HCT116 (cell line): ENCODE measurements around the gene TMC4. TPM values are rescaled to one million over a fixed set of nuclear protein-coding genes. Genes with fewer than 3 reads are reported as not detected.
"Not testable (repeated sequence)": the region's sequence is repeated elsewhere in the genome, so short reads cannot be mapped to it uniquely, and the experiment has no call there.

ENCODE experiments used
- ATAC-seq: fragments of 200-7000 bp; cut with Tn5 transposase; 2 replicates; pipeline ENCODE4 v1.9.1; 2020; ENCODE audit warnings: mild to moderate bottlenecking, moderate library complexity
- BruUV-seq: library from RNA; stranded (reverse); fragments of 400-500 nt; replicated peaks from 2 replicates; lab custom pipeline; 2021; lab: Mats Ljungman, UMichigan
- CTCF ChIA-PET: fragments of 300-600 bp; sonication (Branson Sonifier 250); formaldehyde crosslinking; loops from one replicate; lab custom pipeline; 2021; ENCODE audit warnings: antibody characterized with exemption; lab: Charles Lee
- POLR2A ChIA-PET: fragments of 300-600, 350-600 bp; sonication (Branson Sonifier 250); formaldehyde crosslinking; loops from one replicate; lab custom pipeline; 2021; ENCODE audit warnings: antibody characterized with exemption; lab: Charles Lee
- RAD21 ChIA-PET, 2 experiments: fragments of 300-600 bp; sonication (Branson Sonifier 250); formaldehyde crosslinking; loops; one replicate each; lab custom pipeline; 2023; ENCODE audit warnings: low total read pairs in 2 of 2; ENCODE audit not compliant: uncharacterized antibody in 2 of 2, unreplicated experiment in 2 of 2, low non-redundant PET in 1 of 2; lab: Charles Lee
- DNase-seq: peaks from one replicate; pipeline ENCODE4 v3.0.0-alpha.2; 2010; ENCODE audit warnings: low read depth, low spot score
- H2AFZ ChIP-seq: fragments of 200-600 bp; shearing (Covaris generic), sonication (generic); 2 replicates; pipeline ENCODE4 v1.6.1; 2017; ENCODE audit warnings: low read depth, mixed run types, mixed read lengths, antibody characterized with exemption, low read length; ENCODE audit not compliant: poor library complexity, severe bottlenecking
- H3K27ac ChIP-seq: 2 replicates; pipeline ENCODE4 v1.5.1; 2012; ENCODE audit warnings: low read depth, low read length
- H3K27me3 ChIP-seq: fragments of 200-600 bp; sonication (generic); 2 replicates; pipeline ENCODE4 v1.6.1; 2016; ENCODE audit warnings: mixed run types, low read length, mixed read lengths; ENCODE audit not compliant: insufficient read depth
- H3K36me3 ChIP-seq, 2 experiments: fragments of 200-500 bp in 1 of 2; fragments of 200-600 bp in 1 of 2; sonication (Bioruptor generic) in 1 of 2; sonication (generic) in 1 of 2; 2 replicates each; pipeline versions ENCODE4 v1.5.1 to v1.6.1; 2014 to 2016; ENCODE audit warnings: low read length in 2 of 2, inconsistent platforms in 1 of 2, mixed read lengths in 1 of 2, mixed run types in 1 of 2; ENCODE audit not compliant: insufficient read depth in 2 of 2, control insufficient read depth in 1 of 2
- H3K4me1 ChIP-seq, 2 experiments: fragments of 200-600 bp in 1 of 2; sonication (generic) in 1 of 2; 2 replicates each; pipeline versions ENCODE4 v1.5.1 to v1.6.1; 2012 to 2017; ENCODE audit warnings: low read length in 2 of 2, inconsistent platforms in 1 of 2, mild to moderate bottlenecking in 1 of 2, mixed read lengths in 1 of 2, mixed run types in 1 of 2, moderate library complexity in 1 of 2; ENCODE audit not compliant: insufficient read depth in 2 of 2, control insufficient read depth in 1 of 2
- H3K4me2 ChIP-seq: fragments of 200-600 bp; sonication (generic); 2 replicates; pipeline ENCODE4 v1.6.1; 2017; ENCODE audit warnings: mixed run types, low read length, mixed read lengths
- H3K4me3 ChIP-seq, 2 experiments: fragments of 200-600 bp in 1 of 2; sonication (generic) in 1 of 2; replicated peaks in 1 of 2; 2 replicates each; pipeline ENCODE4 v1.5.1; 2011 to 2016; ENCODE audit warnings: low read length in 2 of 2, control low read depth in 1 of 2, low read depth in 1 of 2, mild to moderate bottlenecking in 1 of 2, mixed read lengths in 1 of 2, mixed run types in 1 of 2
- H3K79me2 ChIP-seq: fragments of 200-600 bp; sonication (generic); 2 replicates; pipeline ENCODE4 v1.6.1; 2017; ENCODE audit warnings: mild to moderate bottlenecking, mixed run types, low read length, moderate library complexity, mixed read lengths; ENCODE audit not compliant: insufficient read depth
- H3K9ac ChIP-seq: fragments of 200-600 bp; sonication (generic); 2 replicates; pipeline ENCODE4 v1.6.1; 2016; ENCODE audit warnings: low read length, mixed read lengths
- H3K9me2 ChIP-seq: fragments of 200-600 bp; sonication (generic), shearing (Covaris generic); 2 replicates; pipeline ENCODE4 v1.6.1; 2017; ENCODE audit warnings: mixed run types, mild to moderate bottlenecking, moderate library complexity; ENCODE audit not compliant: insufficient read depth
- H3K9me3 ChIP-seq, 2 experiments: fragments of 200-500 bp in 1 of 2; fragments of 200-600 bp in 1 of 2; sonication (Bioruptor generic) in 1 of 2; sonication (generic) in 1 of 2; 2 replicates each; pipeline ENCODE4 v1.6.1; 2014 to 2017; ENCODE audit warnings: low read length in 2 of 2, mixed read lengths in 2 of 2, inconsistent platforms in 1 of 2, low read depth in 1 of 2, mild to moderate bottlenecking in 1 of 2, mixed run types in 1 of 2, moderate library complexity in 1 of 2; ENCODE audit not compliant: control insufficient read depth in 1 of 2, insufficient read depth in 1 of 2
- H4K20me1 ChIP-seq: fragments of 200-600 bp; sonication (generic), shearing (Covaris generic); 2 replicates; pipeline ENCODE4 v1.6.1; 2017; ENCODE audit warnings: mixed run types, mild to moderate bottlenecking, moderate library complexity; ENCODE audit not compliant: insufficient read depth
- CBX3 ChIP-seq: IDR thresholded peaks from 2 replicates; pipeline ENCODE4 v1.6.1; 2012; ENCODE audit warnings: low read depth
- ELF1 ChIP-seq: IDR thresholded peaks from 2 replicates; pipeline ENCODE4 v1.6.1; 2012; ENCODE audit warnings: low read depth, borderline replicate concordance
- EZH2phosphoT487 ChIP-seq: fragments of 200-600 bp; IDR thresholded peaks from 2 replicates; pipeline ENCODE4 v1.6.1; 2018; ENCODE audit warnings: antibody characterized with exemption, borderline replicate concordance
- JUND ChIP-seq: IDR thresholded peaks from 2 replicates; pipeline ENCODE4 v1.6.1; 2012
- POLR2AphosphoS5 ChIP-seq: IDR thresholded peaks from 2 replicates; pipeline ENCODE4 v1.6.1; 2011; ENCODE audit warnings: mild to moderate bottlenecking, low read depth, low read length, moderate library complexity
- SIN3A ChIP-seq: IDR thresholded peaks from 2 replicates; pipeline ENCODE4 v1.6.1; 2012; ENCODE audit warnings: low read depth
- SP1 ChIP-seq: IDR thresholded peaks from 2 replicates; pipeline ENCODE4 v1.6.1; 2012; ENCODE audit warnings: low read depth
- SRF ChIP-seq: IDR thresholded peaks from 2 replicates; pipeline ENCODE4 v1.6.1; 2012; ENCODE audit warnings: low read depth
- TCF7L2 ChIP-seq: IDR thresholded peaks from 2 replicates; pipeline ENCODE4 v1.7.0; 2011; ENCODE audit warnings: borderline replicate concordance, inconsistent platforms; ENCODE audit not compliant: insufficient read depth, insufficient read length; ENCODE audit errors: extremely low read depth
- ZNF274 ChIP-seq: fragments of 200-500 bp; sonication (Bioruptor generic); IDR thresholded peaks from 2 replicates; pipeline ENCODE4 v1.6.1; 2014; ENCODE audit warnings: mild to moderate bottlenecking, low read depth, low read length, inconsistent platforms
- intact Hi-C: fragments of 100-400 bp; cut with micrococcal nuclease; formaldehyde crosslinking; loops from 2 replicates; pipeline ENCODE4 v1.10.0; 2022
- total RNA-seq: library from RNA; stranded (reverse); gene quantifications from one replicate; pipeline ENCODE4 v1.2.1, GENCODE V29; 2021; ENCODE audit not compliant: unreplicated experiment
- TF ChIP-seq, protein P1 (sequence below): IDR thresholded peaks from 2 replicates; pipeline ENCODE4 v1.6.1; 2012
- TF ChIP-seq, protein P2 (sequence below): IDR thresholded peaks from 2 replicates; pipeline ENCODE4 v1.6.1; 2012; ENCODE audit warnings: low read depth
- TF ChIP-seq, protein P3 (sequence below), 3 experiments: fragments of 200-600 bp in 1 of 3; sonication (generic) in 1 of 3; IDR thresholded peaks in 2 of 3; conservative IDR thresholded peaks in 1 of 3; 2 replicates each; pipeline ENCODE4 v1.5.1; 2012 to 2017; ENCODE audit warnings: low read depth in 2 of 3, low read length in 2 of 3, antibody characterized with exemption in 1 of 3, borderline replicate concordance in 1 of 3, control low read depth in 1 of 3, mild to moderate bottlenecking in 1 of 3, mixed read lengths in 1 of 3, mixed run types in 1 of 3, moderate library complexity in 1 of 3; ENCODE audit not compliant: insufficient read depth in 1 of 3
- TF ChIP-seq, protein P4 (sequence below): IDR thresholded peaks from 2 replicates; pipeline ENCODE4 v1.6.1; 2012

The TMC4 gene
- total RNA-seq, 1 experiment from 2014 or later: 60.3 TPM

DNA sequence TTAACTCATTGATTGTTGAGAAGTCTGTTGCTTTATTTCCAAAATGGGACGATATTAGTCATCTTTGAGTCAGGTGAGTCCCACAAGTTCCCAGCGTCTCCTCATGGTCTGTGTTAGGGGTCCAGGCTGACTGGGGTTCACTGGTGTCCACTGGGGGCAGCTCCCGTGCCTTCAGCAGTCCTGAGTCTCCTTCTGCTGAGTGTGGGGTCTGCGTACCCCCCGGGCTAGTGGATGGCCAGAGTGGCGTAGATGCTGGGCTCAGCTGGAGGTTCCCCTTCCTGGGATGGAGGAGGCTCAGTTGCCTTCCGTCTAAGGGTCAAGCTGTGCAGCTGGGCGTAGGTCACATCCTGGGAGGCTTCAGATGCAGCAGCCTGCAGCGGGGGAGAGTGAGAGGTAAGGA is 43.9 kb upstream of the TMC4 start:
- CTCF ChIA-PET: no interaction called here

DNA sequence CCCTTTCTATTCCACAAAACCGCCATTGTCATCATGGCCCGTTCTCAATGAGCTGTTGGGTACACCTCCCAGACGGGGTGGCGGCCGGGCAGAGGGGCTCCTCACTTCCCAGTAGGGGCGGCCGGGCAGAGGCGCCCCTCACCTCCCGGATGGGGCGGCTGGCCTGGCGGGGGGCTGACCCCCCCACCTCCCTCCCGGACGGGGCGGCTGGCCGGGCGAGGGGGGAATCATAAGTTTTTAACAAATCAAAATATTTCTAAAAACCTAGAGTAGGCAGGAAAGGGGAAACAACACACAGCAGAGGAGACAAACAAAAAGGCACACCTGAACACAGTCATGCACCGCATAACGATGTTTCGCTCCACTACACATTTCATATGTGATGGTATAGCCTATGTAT is 41.8 kb upstream of the TMC4 start:
- ATAC-seq, H2AFZ ChIP-seq, H3K27me3 ChIP-seq, H3K27ac ChIP-seq, POLR2A ChIA-PET, H3K4me2 ChIP-seq, DNase-seq, H3K4me3 ChIP-seq, H3K4me1 ChIP-seq, BruUV-seq, CTCF ChIA-PET, H3K79me2 ChIP-seq, H4K20me1 ChIP-seq, H3K9me2 ChIP-seq, H3K9me3 ChIP-seq, intact Hi-C loops, H3K9ac ChIP-seq, RAD21 ChIA-PET, H3K36me3 ChIP-seq: not testable (repeated sequence)

More for the DNA sequence above, 43.9 kb upstream of the TMC4 start:
- Histone ChIP-seq H3K4me3 (no peak overlapping the region), H4K20me1 (no peaks in the 10 kb centered on the region), H3K4me2 (no peak overlapping the region), H3K36me3 (no peaks in the 10 kb centered on the region), H3K27ac (no peak overlapping the region), H3K79me2 (no peaks in the 10 kb centered on the region), H3K9ac (no peak overlapping the region), H3K9me3 (no peaks in the 10 kb centered on the region), H3K9me2 (no peaks in the 10 kb centered on the region), H2AFZ (no peak overlapping the region), H3K4me1 (no peaks in the 10 kb centered on the region), H3K27me3 (no peaks in the 10 kb centered on the region)
- BruUV-seq: no TSS peak
- RAD21 ChIA-PET: no interaction called here
- POLR2A ChIA-PET: no interaction called here
- DNase-seq: no peak
- intact Hi-C loops: no loop called here
- no peak for ATAC-seq
- TF ChIP-seq, protein P1, sequence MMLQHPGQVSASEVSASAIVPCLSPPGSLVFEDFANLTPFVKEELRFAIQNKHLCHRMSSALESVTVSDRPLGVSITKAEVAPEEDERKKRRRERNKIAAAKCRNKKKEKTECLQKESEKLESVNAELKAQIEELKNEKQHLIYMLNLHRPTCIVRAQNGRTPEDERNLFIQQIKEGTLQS: no peak
- TF ChIP-seq, protein P2, sequence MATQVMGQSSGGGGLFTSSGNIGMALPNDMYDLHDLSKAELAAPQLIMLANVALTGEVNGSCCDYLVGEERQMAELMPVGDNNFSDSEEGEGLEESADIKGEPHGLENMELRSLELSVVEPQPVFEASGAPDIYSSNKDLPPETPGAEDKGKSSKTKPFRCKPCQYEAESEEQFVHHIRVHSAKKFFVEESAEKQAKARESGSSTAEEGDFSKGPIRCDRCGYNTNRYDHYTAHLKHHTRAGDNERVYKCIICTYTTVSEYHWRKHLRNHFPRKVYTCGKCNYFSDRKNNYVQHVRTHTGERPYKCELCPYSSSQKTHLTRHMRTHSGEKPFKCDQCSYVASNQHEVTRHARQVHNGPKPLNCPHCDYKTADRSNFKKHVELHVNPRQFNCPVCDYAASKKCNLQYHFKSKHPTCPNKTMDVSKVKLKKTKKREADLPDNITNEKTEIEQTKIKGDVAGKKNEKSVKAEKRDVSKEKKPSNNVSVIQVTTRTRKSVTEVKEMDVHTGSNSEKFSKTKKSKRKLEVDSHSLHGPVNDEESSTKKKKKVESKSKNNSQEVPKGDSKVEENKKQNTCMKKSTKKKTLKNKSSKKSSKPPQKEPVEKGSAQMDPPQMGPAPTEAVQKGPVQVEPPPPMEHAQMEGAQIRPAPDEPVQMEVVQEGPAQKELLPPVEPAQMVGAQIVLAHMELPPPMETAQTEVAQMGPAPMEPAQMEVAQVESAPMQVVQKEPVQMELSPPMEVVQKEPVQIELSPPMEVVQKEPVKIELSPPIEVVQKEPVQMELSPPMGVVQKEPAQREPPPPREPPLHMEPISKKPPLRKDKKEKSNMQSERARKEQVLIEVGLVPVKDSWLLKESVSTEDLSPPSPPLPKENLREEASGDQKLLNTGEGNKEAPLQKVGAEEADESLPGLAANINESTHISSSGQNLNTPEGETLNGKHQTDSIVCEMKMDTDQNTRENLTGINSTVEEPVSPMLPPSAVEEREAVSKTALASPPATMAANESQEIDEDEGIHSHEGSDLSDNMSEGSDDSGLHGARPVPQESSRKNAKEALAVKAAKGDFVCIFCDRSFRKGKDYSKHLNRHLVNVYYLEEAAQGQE: no peak
- no peak for TF ChIP-seq TCF7L2
- no peak for TF ChIP-seq ELF1
- no peak for TF ChIP-seq ZNF274
- TF ChIP-seq SP1: no peak
- TF ChIP-seq, protein P3, sequence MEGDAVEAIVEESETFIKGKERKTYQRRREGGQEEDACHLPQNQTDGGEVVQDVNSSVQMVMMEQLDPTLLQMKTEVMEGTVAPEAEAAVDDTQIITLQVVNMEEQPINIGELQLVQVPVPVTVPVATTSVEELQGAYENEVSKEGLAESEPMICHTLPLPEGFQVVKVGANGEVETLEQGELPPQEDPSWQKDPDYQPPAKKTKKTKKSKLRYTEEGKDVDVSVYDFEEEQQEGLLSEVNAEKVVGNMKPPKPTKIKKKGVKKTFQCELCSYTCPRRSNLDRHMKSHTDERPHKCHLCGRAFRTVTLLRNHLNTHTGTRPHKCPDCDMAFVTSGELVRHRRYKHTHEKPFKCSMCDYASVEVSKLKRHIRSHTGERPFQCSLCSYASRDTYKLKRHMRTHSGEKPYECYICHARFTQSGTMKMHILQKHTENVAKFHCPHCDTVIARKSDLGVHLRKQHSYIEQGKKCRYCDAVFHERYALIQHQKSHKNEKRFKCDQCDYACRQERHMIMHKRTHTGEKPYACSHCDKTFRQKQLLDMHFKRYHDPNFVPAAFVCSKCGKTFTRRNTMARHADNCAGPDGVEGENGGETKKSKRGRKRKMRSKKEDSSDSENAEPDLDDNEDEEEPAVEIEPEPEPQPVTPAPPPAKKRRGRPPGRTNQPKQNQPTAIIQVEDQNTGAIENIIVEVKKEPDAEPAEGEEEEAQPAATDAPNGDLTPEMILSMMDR (IDR thresholded peaks at IDR 0.05 in 2 of 3, conservative IDR thresholded peaks at IDR 0.05 in 1 of 3; ENCODE audit: borderline replicate concordance in 1 of 3, insufficient read depth in 1 of 3, low read depth in 2 of 3, low read length in 2 of 3): no peak
- no peak for TF ChIP-seq EZH2phosphoT487
- TF ChIP-seq CBX3: no peak
- TF ChIP-seq SRF: no peak
- no peak for TF ChIP-seq JUND
- TF ChIP-seq, protein P4, sequence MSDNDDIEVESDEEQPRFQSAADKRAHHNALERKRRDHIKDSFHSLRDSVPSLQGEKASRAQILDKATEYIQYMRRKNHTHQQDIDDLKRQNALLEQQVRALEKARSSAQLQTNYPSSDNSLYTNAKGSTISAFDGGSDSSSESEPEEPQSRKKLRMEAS: no peak
- no peak for TF ChIP-seq SIN3A
- no peak for TF ChIP-seq POLR2AphosphoS5
- TF ChIP-seq, all 23 proteins: peak for 0
